Adrenal gland (tissue), 5 donors: ENCODE data around the gene CFAP299.

Experiments
- CTCF ChIP-seq, 6 experiments: fragments of 450-650 bp in 4 of 6; fragments of 200-600 bp in 2 of 6; sonication (generic) in 1 of 6; IDR thresholded peaks; 1 replicate in 5 of 6; 2 replicates in 1 of 6; pipeline versions ENCODE4 v1.5.1 to v1.8.0; 2016 to 2021; ENCODE audit warnings: antibody characterized with exemption in 6 of 6, mild to moderate bottlenecking in 2 of 6, moderate library complexity in 1 of 6
- POLR2A ChIP-seq, 2 donors: fragments of 450-650 bp; IDR thresholded peaks; one replicate each; pipeline ENCODE4 v1.6.1; 2017; ENCODE audit warnings: antibody characterized with exemption in 2 of 2, mild to moderate bottlenecking in 2 of 2, moderate library complexity in 1 of 2
- donor health status: DM: no; HTN: no; CAD: no.

GRCh38 chr4:80463509-80463908 lies 128.0 kb downstream of the CFAP299 start:
- TF ChIP-seq POLR2A (IDR thresholded peaks at IDR 0.05) (no peak), CTCF (IDR thresholded peaks at IDR 0.05) (no peak)
